Testis (tissue), 3 donors: Measurements from ENCODE around the gene SPATA7. TPM values are rescaled to one million over a fixed set of nuclear protein-coding genes. Genes with fewer than 3 reads are reported as not detected.

Experiments used
- DNase-seq: peaks from one replicate; pipeline ENCODE4 v3.0.0-alpha.2; 2019
- H3K27ac ChIP-seq, 2 donors: fragments of 200-600 bp; sonication (generic); one replicate each; pipeline ENCODE4 v1.5.1; 2019
- H3K27me3 ChIP-seq: fragments of 200-600 bp; sonication (generic); one replicate; pipeline ENCODE4 v1.5.1; 2019
- H3K36me3 ChIP-seq: fragments of 200-600 bp; sonication (generic); one replicate; pipeline ENCODE4 v1.5.1; 2017; ENCODE audit warnings: low read depth; ENCODE audit errors: missing control alignments
- H3K4me1 ChIP-seq: fragments of 200-600 bp; sonication (generic); one replicate; pipeline ENCODE4 v1.5.1; 2019
- H3K4me3 ChIP-seq, 2 donors: fragments of 200-600 bp; sonication (generic); one replicate each; pipeline ENCODE4 v1.5.1; 2017 to 2019
- H3K9me3 ChIP-seq: fragments of 200-600 bp; sonication (generic); one replicate; pipeline ENCODE4 v1.5.1; 2017
- POLR2A ChIP-seq: fragments of 450-650 bp; IDR thresholded peaks from one replicate; pipeline ENCODE4 v1.6.1; 2017; ENCODE audit warnings: antibody characterized with exemption, mild to moderate bottlenecking, moderate library complexity
- WGBS, 2 donors: methylation state at CpG; one replicate each; pipeline ENCODE4 v1.1.5; 2018; 5-methylcytosine and 5-hydroxymethylcytosine counted together
- intact Hi-C: fragments of 100-400 bp; cut with DNase I; formaldehyde crosslinking; loops from one replicate; pipeline ENCODE4 v1.15.1; 2023; ENCODE audit warnings: low total_unique reads
- polyA plus RNA-seq: library from polyadenylated mRNA; stranded (reverse); fragments of 350-450 nt; fragmentation: Illumina TruSeq; extraction: RNeasy Lipid Tissue Mini Kit (QIAGEN cat#74804); gene quantifications from one replicate; pipeline ENCODE4 v1.2.3, GENCODE V29; 2014; ENCODE audit warnings: low read depth, low replicate concordance; ENCODE audit not compliant: insufficient read depth
- total RNA-seq, 2 donors: library from RNA; depleted of rRNA; stranded (reverse); fragments of >200 nt; gene quantifications; one replicate each; pipeline ENCODE4 v1.2.3, GENCODE V29; 2016
- TF ChIP-seq, protein P1 (sequence below), 3 experiments: fragments of 450-650 bp in 2 of 3; fragments of 200-600 bp in 1 of 3; sonication (generic) in 1 of 3; IDR thresholded peaks; one replicate each; pipeline ENCODE4 v1.5.1; 2016 to 2019; ENCODE audit warnings: antibody characterized with exemption in 3 of 3, mild to moderate bottlenecking in 2 of 3, moderate library complexity in 1 of 3

SPATA7 gene
- total and polyA plus RNA-seq, 3 donors from 2014 or later: 54.8 to 113 (median 87.3) TPM

DNA sequence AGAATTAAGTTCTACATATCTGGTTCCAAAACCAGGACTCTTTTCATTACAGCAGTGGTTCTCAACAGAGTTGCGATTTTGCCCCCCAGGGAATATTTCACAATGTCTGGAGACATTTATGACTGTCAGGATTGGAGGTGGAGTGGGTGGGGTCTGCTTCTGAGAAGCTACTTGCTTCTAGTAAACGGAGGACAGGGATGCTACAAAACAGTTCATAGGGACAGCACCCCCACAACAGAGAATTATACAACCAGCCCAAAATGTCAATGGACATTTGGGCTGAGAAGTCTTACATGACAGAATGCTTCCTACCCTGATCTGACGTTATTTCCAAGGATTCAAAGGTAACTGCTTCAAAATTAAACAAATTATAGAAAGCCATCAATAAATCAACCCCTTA is 739 bp upstream of the SPATA7 start:
- no peak for DNase-seq
- 10% methylated on average over 3 of the region's 3 CpGs for WGBS, 2 donors
- TF ChIP-seq, protein P1, sequence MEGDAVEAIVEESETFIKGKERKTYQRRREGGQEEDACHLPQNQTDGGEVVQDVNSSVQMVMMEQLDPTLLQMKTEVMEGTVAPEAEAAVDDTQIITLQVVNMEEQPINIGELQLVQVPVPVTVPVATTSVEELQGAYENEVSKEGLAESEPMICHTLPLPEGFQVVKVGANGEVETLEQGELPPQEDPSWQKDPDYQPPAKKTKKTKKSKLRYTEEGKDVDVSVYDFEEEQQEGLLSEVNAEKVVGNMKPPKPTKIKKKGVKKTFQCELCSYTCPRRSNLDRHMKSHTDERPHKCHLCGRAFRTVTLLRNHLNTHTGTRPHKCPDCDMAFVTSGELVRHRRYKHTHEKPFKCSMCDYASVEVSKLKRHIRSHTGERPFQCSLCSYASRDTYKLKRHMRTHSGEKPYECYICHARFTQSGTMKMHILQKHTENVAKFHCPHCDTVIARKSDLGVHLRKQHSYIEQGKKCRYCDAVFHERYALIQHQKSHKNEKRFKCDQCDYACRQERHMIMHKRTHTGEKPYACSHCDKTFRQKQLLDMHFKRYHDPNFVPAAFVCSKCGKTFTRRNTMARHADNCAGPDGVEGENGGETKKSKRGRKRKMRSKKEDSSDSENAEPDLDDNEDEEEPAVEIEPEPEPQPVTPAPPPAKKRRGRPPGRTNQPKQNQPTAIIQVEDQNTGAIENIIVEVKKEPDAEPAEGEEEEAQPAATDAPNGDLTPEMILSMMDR (IDR thresholded peaks at IDR 0.05): no peak
- TF ChIP-seq POLR2A: no peak
- no peaks in the 10 kb centered on the region for H3K36me3 ChIP-seq
- no peaks in the 10 kb centered on the region for H3K9me3 ChIP-seq
- no peaks in the 10 kb centered on the region for H3K27me3 ChIP-seq
- H3K4me3 ChIP-seq: peak overlapping the region; percentile 75 to 79
- intact Hi-C loops: loop anchor here (10.0 kb wide), 1 partner anchor 170 kb away; the partner anchor contains the start of gene PTPN21
- H3K27ac ChIP-seq: peak overlapping the region; percentile 81 to 87
- H3K4me1 ChIP-seq: peaks cover 13% of the 10 kb centered on the region

DNA sequence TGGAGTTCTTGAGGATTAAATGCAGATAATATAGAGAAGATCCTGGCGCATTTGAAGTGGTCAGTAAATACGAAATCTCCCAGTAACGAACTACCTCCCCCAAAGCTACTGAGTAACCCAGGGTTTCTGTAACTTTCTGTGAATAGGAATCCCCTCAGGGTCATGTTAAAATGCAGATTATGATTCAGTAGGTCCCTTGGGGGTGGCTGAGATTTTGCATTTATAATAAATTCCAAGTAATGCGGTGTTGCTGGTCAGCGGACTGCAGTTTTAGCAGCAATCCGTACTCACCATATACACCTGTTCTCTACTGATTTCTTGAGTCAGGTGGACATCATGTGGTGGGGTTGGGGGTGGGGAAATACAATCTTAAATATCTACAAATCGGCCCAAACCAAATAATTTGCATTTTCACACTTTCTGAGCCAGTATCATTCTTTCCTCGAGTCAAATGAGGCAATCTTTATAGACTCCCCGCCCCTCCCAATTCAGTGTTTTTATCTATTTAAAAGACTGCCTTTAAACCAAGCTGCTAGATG is 868 bp downstream of the SPATA7 start:
- Histone ChIP-seq H3K27me3 (no peaks in the 10 kb centered on the region), H3K4me3 (peak overlapping the region; percentile 75 to 79), H3K4me1 (peaks cover 13% of the 10 kb centered on the region), H3K36me3 (no peaks in the 10 kb centered on the region), H3K27ac (peak overlapping the region; percentile 81 to 87), H3K9me3 (no peaks in the 10 kb centered on the region)
- TF ChIP-seq POLR2A: no peak
- WGBS, 2 donors: 31 to 32% methylated on average over 9 of the region's 9 CpGs
- DNase-seq: no peak
- intact Hi-C loops: loop anchor here (10.0 kb wide), 1 partner anchor 168 kb away; the partner anchor contains the start of gene PTPN21

DNA sequence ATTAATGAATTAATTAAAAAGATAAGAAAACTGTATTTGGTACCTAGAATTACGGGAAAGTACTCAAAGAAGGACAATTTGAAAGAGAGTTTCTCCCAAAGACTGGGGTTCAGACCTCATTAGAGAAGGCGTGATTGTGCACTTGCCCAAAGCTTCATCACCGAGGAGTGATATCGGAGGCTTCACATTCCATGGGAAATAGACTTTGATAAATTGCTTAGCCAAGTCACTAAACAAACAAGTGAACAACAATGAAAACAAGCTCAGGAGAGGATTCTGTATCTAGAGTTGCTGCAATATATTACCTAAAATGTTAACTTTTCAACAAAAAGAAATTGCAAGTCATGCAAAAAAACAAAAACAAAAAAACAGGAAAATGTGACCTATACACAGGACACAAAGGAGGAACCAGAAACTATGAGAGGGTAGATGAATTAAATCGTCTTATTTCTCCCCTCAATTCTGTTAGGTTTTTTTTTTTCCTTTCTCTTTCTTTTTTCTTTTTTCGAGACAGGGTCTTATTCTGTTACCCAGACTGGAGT is 3.4 kb downstream of the SPATA7 start:
- intact Hi-C loops: loop anchor here (10.0 kb wide), 1 partner anchor 166 kb away; the partner anchor contains the start of gene PTPN21
- Histone ChIP-seq H3K27ac (no peak overlapping the region), H3K4me3 (no peak overlapping the region), H3K9me3 (no peaks in the 10 kb centered on the region), H3K4me1 (peaks cover 13% of the 10 kb centered on the region), H3K27me3 (no peaks in the 10 kb centered on the region), H3K36me3 (no peaks in the 10 kb centered on the region)
- no peak for DNase-seq
- WGBS, 2 donors: 87 to 90% methylated on average over 6 of the region's 6 CpGs
- TF ChIP-seq POLR2A: no peak

DNA sequence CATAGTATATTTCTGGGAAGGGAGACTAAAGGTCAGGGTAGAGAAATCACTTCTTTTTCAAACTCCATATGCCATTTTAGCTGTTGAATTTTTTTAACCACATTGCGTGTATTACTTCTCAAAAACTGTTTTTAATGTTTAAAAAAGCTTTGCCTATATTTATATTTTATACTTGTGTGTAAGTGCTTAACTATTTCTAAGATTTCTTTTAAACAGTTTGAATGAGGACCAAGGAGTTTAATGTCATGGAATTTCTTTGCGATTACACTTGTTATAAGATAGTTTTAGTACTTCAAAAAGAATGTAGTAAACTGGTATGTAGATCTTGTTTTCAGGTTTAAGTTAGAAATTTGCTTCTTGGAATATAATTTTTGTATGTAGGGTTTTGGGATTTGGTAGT is 7.2 kb downstream of the SPATA7 start:
- Histone ChIP-seq H3K27me3 (no peaks in the 10 kb centered on the region), H3K4me3 (no peak overlapping the region), H3K36me3 (no peaks in the 10 kb centered on the region), H3K4me1 (no peaks in the 10 kb centered on the region), H3K27ac (no peak overlapping the region), H3K9me3 (no peaks in the 10 kb centered on the region)
- no peak for TF ChIP-seq POLR2A
- TF ChIP-seq, protein P1 (IDR thresholded peaks at IDR 0.05): no peak
- no peak for DNase-seq
- 89 to 94% methylated on average over 2 of the region's 2 CpGs for WGBS, 2 donors
- intact Hi-C loops: no loop called here

DNA sequence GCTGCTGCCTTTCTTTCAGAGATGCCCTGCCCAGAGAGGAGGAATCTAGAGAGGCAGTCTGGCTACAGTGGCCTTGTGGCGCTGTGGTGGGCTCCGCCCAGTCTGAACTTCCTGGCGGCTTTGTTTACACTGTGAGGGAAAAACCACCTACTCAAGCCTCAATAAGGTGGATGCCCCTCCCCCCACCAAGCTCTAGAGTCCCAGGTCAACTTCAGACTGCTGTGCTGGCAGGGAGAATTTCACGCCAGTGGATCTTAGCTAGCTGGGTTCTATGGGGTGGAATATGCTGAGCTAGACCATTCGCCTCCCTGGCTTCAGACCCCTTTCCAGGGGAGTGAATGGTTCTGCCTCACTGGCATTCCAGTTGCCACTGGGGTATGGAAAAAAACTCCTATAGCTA is 25.6 kb downstream of the SPATA7 start:
- Histone ChIP-seq H3K9me3 (no peaks in the 10 kb centered on the region), H3K27ac (no peak overlapping the region), H3K36me3 (no peaks in the 10 kb centered on the region), H3K4me3 (no peak overlapping the region), H3K27me3 (no peaks in the 10 kb centered on the region), H3K4me1 (no peaks in the 10 kb centered on the region)
- DNase-seq: no peak
- TF ChIP-seq POLR2A: no peak
- TF ChIP-seq, protein P1 (IDR thresholded peaks at IDR 0.05): no peak
- intact Hi-C loops: no loop called here
- 98 to 100% methylated on average over 1 to 5 of the region's 5 CpGs for WGBS, 2 donors

DNA sequence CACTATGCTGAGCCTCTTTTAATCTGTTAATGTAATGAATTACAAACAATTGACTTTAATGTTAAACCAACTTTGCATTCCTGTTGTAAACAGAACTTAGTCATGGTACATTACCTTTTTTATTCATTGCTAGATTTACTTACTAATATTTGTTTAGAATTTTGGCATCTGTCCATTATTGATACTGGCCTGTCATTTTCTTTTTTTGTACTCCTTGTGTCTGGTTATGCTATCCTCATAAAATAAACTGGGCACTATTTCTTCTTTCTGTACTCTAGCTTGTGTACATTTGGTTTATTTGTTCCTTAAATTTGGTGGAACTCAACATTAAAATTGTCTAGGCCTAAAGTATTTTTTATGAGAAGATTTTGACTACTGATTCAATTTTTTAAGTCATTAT is 32.1 kb downstream of the SPATA7 start:
- intact Hi-C loops: no loop called here
- H3K27me3 ChIP-seq: no peaks in the 10 kb centered on the region
- no peaks in the 10 kb centered on the region for H3K9me3 ChIP-seq
- no peaks in the 10 kb centered on the region for H3K4me1 ChIP-seq
- no peaks in the 10 kb centered on the region for H3K36me3 ChIP-seq
- no peak for TF ChIP-seq POLR2A
- TF ChIP-seq, protein P1 (IDR thresholded peaks at IDR 0.05): no peak
- H3K4me3 ChIP-seq: no peak overlapping the region
- no peak overlapping the region for H3K27ac ChIP-seq
- no peak for DNase-seq
